Activated CD4-positive, alpha-beta T cell treated with anti-CD3 and anti-CD28 coated beads for 1 hour (primary cell): ENCODE results near the gene C17orf114.

Experiments used
- DNase-seq: peaks from one replicate; pipeline ENCODE4 v3.0.0-alpha.2; 2020

The C17orf114 gene

GRCh38 chr17:4822835-4823234 is 20.7 kb upstream of the C17orf114 start:
- DNase-seq, result no peak

- no peak for DNase-seq
Observed at GRCh38 chr17:4818276-4818675, 16.1 kb upstream of the C17orf114 start.

GRCh38 chr17:4816826-4817225 is 14.7 kb upstream of the C17orf114 start:
- no peak for DNase-seq

- DNase-seq, result no peak
Observed at GRCh38 chr17:4815043-4815675, 13.0 kb upstream of the C17orf114 start.

- no peak for DNase-seq
Observed at GRCh38 chr17:4812690-4813089, 10.6 kb upstream of the C17orf114 start.

- DNase-seq, result no peak
Observed at GRCh38 chr17:4811471-4811870, 9.3 kb upstream of the C17orf114 start.

GRCh38 chr17:4810696-4811290 is 8.7 kb upstream of the C17orf114 start:
- no peak for DNase-seq

- no peak for DNase-seq
Observed at GRCh38 chr17:4808378-4808767, 6.2 kb upstream of the C17orf114 start.

GRCh38 chr17:4807605-4808377 is 5.7 kb upstream of the C17orf114 start:
- DNase-seq, result no peak

- peak; percentile 75 for DNase-seq
Observed at GRCh38 chr17:4806777-4807604, 4.9 kb upstream of the C17orf114 start, which contains the start of gene PLD2. Gene PLD2, plus strand, starts transcription at chr17:4807152. Its CDS starts 621 bp downstream, at chr17:4807773.

- no peak for DNase-seq
Observed at GRCh38 chr17:4806456-4806776, 4.3 kb upstream of the C17orf114 start.

GRCh38 chr17:4800462-4801196 is 1.5 kb downstream of the C17orf114 start:
- DNase-seq, result no peak

GRCh38 chr17:4796552-4796920 is 5.6 kb downstream of the C17orf114 start:
- no peak for DNase-seq

- no peak for DNase-seq
Observed at GRCh38 chr17:4795168-4795567, 7.0 kb downstream of the C17orf114 start.

- no peak for DNase-seq
Observed at GRCh38 chr17:4790705-4791088, 11.4 kb downstream of the C17orf114 start.

GRCh38 chr17:4789951-4790704 is 12.0 kb downstream of the C17orf114 start:
- DNase-seq, result peak; percentile 71

- no peak for DNase-seq
Observed at GRCh38 chr17:4789701-4789950, 12.5 kb downstream of the C17orf114 start.

- no peak for DNase-seq
Observed at GRCh38 chr17:4788807-4789700, 13.1 kb downstream of the C17orf114 start, which contains the start of gene GLTPD2. Gene GLTPD2, plus strand, starts transcription at chr17:4788964. Its CDS starts 48 bp downstream, at chr17:4789012.

- DNase-seq, result no peak
Observed at GRCh38 chr17:4788159-4788806, 13.8 kb downstream of the C17orf114 start.

- DNase-seq, result no peak
Observed at GRCh38 chr17:4786516-4786915, 15.6 kb downstream of the C17orf114 start.
